ENCODE data around the gene PSME3.

PSME3 gene, protein sequence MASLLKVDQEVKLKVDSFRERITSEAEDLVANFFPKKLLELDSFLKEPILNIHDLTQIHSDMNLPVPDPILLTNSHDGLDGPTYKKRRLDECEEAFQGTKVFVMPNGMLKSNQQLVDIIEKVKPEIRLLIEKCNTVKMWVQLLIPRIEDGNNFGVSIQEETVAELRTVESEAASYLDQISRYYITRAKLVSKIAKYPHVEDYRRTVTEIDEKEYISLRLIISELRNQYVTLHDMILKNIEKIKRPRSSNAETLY

DNA sequence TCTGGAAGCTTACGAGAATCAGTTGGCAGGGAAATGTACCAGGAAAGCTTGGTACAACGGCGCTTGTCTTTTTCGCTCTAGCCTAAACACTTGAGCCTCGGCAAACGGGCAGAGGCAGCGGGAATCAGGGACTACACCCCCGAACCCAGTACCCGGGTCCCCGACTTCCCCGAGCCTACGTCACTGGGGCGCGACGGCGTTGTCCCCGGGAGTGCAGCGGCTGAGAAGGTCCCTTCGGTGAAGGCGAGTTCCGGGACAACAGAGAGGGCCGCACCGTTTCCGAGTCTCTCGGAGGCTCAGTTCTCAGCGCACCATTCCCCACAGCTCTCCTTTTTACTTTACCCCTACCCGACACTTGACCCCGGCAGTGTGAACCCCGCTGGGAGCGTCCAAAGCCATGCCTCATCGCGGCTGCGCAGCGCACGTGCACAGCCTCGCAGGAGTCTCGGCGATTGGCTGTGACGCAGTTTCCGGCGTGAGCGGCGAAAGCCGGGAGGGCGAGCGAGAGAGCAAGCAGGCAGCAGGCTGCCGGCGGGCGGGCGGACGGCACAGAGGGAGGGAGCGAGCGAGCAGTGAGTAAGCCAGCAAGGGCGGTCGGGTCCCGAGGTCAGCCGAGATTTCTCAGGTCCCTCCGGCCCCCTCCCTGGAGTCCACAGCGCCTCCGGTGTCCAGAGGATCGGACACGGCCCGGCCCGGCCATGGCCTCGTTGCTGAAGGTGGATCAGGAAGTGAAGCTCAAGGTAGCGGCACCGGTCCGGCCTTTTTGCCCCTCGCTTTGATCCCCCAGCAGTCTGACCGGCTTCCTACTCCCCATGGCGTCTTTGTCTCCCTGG, at the start of gene PSME3:
Gene PSME3 (plus strand): TSS at position 464 of the 833 bp plus-strand sequence. CDS start 235 bp downstream, at position 699.
- peak; percentile 97 for DNase-seq

DNA sequence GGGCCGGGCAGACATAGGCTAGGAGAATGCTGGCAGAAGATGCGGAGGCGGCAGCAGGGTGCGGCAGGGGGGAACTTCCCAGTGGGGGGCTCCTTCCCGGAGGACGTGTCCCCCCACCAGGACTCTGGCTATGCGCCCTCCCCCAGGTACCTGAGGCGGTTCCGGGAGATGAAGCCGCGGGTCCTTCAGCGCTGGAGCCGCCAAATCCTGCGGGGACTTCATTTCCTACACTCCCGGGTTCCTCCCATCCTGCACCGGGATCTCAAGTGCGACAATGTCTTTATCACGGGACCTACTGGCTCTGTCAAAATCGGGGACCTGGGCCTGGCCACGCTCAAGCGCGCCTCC, 49.4 kb upstream of the PSME3 start:
- no peak for DNase-seq

GRCh38 chr17:42784409-42784808, 48.8 kb upstream of the PSME3 start:
- peak; percentile 62 for DNase-seq

GRCh38 chr17:42784811-42785592, 48.2 kb upstream of the PSME3 start:
- DNase-seq, result peak; percentile 62

GRCh38 chr17:42787266-42787665, 45.9 kb upstream of the PSME3 start:
- no peak for DNase-seq

DNA sequence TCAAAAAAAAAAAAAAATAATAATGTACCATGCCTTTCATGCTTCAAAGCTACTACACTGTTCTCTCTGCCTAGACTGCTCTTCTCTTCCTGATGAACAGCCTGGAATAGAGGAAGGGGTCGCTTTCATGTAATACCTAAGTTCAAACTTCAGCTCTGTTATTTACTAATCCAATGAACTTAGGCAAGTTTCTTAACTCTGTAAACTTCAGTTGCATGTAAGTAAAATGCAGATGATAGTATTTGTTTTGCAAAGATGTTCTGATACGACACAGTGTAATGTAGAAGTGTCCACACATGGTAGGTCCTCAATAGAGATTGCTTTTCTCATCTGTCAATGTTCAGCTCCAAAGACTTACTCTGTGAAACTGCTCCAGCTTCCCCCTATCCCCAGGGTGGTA, 41.2 kb upstream of the PSME3 start:
- no peak for DNase-seq

DNA sequence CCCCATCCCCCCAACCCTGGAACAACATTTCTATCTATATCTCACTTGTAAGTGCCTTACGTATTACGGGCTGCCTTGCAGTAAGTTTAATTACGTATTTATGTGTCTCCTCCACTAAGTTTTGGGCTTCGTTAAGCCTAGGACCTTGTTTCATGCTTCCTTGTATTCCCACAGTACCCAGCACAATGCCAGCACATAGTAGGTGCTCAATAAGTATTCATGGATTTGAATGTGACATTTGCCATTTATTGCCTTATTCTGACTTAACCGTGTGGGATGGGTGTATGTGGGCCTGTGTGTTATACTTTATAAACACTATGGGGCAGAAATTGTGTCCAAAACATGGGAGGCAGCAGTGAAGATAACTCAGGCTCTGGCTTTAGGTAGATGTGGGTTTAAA, 40.7 kb upstream of the PSME3 start:
- no peak for DNase-seq

DNA sequence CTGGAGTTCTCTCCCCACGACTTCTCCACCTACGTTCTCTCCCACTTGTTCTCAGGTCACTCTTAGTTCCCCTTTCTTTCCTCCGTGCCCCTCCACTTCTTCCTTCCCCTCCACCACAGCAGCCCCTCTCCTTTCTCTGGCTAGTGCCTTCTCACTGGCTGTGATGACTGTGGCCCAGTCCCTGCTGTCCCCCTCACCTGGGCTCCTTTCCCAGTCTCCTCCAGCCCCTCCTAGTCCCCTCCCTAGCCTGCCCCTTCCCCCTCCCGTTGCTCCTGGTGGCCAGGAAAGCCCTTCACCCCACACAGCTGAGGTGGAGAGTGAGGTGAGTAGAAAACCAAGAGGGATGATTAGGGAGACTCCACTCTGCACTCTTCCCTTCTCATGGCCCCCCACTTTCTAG, 38.1 kb upstream of the PSME3 start:
- no peak for DNase-seq

DNA sequence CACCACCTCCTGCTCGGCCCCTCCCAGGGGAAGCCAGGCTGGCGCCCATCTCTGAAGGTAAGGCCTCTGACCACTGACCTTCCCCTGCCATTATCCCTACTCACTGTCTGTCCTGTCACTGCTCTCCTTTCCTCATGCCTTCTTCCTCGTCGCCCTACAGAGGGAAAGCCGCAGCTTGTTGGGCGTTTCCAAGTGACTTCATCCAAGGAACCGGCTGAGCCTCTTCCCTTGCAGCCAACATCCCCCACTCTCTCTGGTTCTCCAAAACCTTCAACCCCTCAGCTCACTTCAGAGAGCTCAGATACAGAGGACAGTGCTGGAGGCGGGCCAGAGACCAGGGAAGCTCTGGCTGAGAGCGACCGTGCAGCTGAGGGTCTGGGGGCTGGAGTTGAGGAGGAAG, 37.7 kb upstream of the PSME3 start:
- no peak for DNase-seq

DNA sequence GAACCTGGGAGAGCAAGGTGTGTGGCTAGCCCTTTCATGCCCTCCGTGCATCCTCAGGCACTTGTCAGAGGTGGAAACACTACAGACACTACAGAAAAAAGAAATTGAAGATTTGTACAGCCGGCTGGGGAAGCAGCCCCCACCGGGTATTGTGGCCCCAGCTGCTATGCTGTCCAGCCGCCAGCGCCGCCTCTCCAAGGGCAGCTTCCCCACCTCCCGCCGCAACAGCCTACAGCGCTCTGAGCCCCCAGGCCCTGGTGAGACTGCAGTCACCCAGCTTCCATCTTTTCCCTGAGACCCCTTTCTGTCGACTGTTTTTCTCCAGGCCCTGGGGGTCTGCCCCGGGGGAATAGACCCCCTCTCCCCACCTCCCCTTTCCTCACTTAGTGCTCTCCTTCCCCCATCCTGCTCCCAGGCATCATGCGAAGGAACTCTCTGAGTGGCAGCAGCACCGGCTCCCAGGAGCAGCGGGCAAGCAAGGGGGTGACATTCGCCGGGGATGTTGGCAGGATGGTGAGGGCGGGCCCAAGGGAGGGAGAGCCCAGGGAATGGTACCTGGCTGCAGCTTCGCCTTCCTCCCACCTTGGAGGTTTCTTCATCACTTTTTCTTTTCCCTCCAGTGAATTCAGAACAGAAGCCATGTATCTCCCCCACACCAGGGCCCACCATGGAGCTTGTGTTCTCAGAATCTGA, 37.0 kb upstream of the PSME3 start:
- no peak for DNase-seq

DNA sequence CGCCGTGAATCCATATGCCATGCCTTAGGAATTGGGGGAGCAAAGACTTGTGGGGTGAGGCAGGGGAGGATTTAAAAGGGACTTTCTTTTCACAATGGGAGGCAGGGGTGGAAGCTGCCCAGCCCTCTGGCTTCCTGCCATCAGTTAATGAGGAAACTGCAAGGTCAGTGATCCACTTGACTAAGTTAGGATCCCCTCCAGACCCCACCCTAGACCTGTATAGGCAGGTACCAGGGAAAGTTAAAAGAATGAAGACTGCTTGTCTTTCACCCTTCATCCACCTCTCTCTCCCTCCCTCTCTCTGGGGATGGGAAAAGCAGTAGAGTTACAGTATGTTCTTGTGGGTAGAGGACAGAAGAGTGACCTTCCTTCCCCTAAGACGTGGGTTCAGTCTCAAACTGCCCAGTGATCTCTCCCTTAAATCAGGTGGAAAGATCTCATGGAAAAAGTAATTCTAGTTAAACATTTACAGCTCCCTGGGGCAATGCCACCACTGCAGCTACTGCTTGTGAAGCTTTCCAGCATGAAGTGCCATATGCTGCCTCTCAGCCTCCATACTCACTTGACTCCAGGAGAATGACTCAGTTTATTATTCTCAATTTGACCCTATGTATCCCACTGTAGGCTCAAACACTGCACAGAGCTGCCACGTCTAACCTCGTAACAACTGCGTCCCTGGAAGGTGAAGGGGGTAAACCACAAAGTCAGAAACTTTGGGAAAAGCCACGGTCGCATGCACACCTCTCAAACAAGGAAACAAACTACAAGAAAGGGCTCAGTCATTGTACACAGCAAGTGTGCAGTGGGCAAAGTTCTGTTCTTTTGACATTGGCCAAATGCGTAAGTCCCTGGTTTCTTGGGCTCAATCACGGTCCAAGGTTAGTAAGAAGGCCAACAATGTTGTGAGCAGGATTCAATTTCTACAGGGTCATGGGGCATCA, 35.9 kb upstream of the PSME3 start:
- DNase-seq, result peak; percentile 80

- peak; percentile 54 for DNase-seq
Measured at GRCh38 chr17:42798011-42798382, 35.2 kb upstream of the PSME3 start.

- peak; percentile 97 for DNase-seq
Measured at GRCh38 chr17:42798383-42799380, 34.5 kb upstream of the PSME3 start, which contains the start of the genes CNTD1 and COA3. Gene CNTD1 (plus strand): TSS chr17:42798861. CDS start chr17:42799068, 207 bp downstream. Gene COA3 (minus strand): TSS chr17:42798704. CDS start chr17:42798681, 23 bp downstream.

DNA sequence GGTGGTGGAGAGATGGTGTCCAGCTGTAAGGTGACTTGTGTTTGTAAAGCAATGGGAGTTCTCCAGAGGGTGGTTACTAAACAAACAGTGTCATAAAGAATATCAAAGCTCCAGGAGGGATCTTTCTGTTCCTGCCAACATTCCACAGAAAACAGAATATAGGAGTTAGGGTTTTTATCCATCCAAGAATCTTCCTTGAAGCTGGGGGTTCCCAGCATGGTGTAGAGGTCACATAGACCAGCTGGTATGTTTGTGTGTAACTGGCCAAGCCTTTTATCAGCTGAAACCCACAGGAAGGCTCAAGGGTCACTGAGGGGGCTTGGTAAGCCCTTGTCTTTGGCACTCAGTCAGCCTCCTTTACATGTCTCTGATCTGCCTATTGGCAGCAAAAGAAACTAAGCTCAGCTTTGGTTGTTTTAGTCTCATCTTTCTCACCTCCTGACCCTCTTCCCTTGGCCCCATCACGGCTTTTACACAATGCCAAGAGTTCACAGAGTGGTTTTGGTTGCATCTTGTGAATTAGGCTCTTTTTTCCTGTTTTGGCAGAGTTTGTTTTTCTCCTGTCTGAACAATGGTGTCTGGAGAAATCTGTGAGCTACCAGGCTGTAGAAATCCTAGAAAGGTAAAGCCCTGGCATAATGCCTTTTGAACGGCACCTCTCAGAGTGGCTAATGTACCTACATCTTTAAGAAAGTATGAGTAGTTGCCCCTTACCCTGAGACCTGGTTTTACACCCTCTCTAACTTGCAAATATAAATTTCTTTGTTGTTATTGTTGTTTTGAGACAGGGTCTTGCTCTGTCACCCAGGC, 29.9 kb upstream of the PSME3 start:
- DNase-seq, result no peak

- DNase-seq, result peak; percentile 96
Measured at GRCh38 chr17:42804918-42805367, 28.3 kb upstream of the PSME3 start.

DNA sequence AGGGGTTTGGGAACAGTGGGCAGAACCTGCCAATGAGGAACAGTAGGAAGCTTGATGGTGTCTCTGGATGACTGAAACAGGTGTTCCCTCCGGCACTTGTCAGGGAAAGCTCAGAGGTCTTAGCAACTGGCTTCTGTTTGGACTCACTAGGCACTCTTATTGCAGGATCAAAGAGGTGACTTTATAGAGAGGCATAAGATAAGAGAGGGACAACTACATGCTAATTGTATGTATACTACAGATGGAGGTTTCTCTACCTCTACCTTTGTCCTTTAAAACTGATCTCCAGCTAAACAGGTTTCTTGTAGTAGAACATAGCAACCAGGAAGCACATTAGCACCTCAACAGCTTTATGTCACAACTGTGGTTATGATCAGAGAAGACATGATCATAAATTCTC, 26.9 kb upstream of the PSME3 start:
- peak; percentile 56 for DNase-seq

- no peak for DNase-seq
Measured at GRCh38 chr17:42809250-42809649, 23.9 kb upstream of the PSME3 start.

GRCh38 chr17:42814633-42815399, 18.4 kb upstream of the PSME3 start:
- no peak for DNase-seq

DNA sequence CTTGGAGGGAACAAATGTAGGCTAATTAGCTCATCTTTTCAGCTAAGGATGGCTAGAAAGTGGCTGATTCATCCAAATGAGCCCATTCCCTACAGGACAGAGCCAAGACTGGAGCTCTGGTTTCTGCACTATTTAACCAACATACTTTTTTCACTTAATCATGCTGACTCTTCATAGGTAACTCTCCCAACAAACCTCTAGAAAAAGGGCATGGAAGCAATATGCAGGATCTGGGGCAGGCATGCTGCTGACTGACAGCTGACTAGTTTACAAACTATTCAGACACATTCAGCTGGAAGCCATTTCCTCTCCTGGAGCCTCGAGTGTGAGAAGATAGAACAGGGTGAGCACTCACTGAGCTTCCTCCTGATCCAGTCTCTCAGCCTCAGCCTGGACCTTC, 15.3 kb upstream of the PSME3 start:
- no peak for DNase-seq
